ENCODE data around the gene ARL16.

DNA sequence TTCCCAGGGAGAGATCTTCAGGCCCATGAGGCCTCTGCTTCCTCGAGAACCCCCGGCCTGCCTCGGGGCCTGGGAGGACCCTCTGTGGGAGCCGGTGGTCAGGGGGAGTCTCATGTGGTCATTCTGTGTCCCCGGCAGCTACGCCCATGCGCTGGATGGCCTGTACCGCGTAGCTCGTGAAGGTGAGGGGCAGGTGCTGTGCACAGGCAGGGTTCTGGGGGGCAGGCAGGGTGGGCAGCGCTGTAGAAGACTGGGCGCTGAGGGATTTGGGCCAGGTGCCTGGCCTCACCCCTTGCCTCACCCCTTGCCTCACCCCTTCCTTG, 33.0 kb upstream of the ARL16 start:
- no peak for TF ChIP-seq CTCF (IDR thresholded peaks at IDR 0.05)
- TF ChIP-seq POLR2A (IDR thresholded peaks at IDR 0.05), result no peak

Measured in heart left ventricle (tissue), 13 donors.